WTC11 (cell line): ENCODE data around the gene WDFY4. TPM values are rescaled to one million over a fixed set of nuclear protein-coding genes. Genes with fewer than 3 reads are reported as not detected.

Source experiments
- ATAC-seq: fragments of 200-7000 bp; cut with Tn5 transposase; 2 replicates; pipeline ENCODE4 v1.10.0; 2021; ENCODE audit warnings: mild to moderate bottlenecking, moderate library complexity
- CTCF ChIA-PET: fragments of 300-600 bp; sonication (Branson Sonifier 250); formaldehyde crosslinking; loops from one replicate; lab custom pipeline; 2021; ENCODE audit warnings: antibody characterized with exemption; lab: Charles Lee
- POLR2A ChIA-PET: fragments of 350-600 bp; sonication (Branson Sonifier 250); formaldehyde crosslinking; loops from one replicate; lab custom pipeline; 2021; ENCODE audit warnings: antibody characterized with exemption; lab: Charles Lee
- DNase-seq: peaks from one replicate; pipeline ENCODE4 v3.0.0; 2021; ENCODE audit warnings: low spot score
- H3K27ac Mint-ChIP-seq: 2 replicates; pipeline ENCODE4 v1.8.0; 2021; ENCODE audit warnings: mixed read lengths
- H3K27me3 Mint-ChIP-seq: 2 replicates; pipeline ENCODE4 v1.8.0; 2021; ENCODE audit warnings: low read depth, mild to moderate bottlenecking, moderate library complexity, mixed read lengths
- H3K36me3 Mint-ChIP-seq: 2 replicates; pipeline ENCODE4 v1.8.0; 2021; ENCODE audit warnings: mixed read lengths
- H3K4me1 Mint-ChIP-seq: 2 replicates; pipeline ENCODE4 v1.8.0; 2022; ENCODE audit warnings: mixed read lengths
- H3K4me3 Mint-ChIP-seq: 2 replicates; pipeline ENCODE4 v1.8.0; 2021; ENCODE audit warnings: mild to moderate bottlenecking, moderate library complexity, mixed read lengths
- H3K9me3 Mint-ChIP-seq: 2 replicates; pipeline ENCODE4 v1.8.0; 2021; ENCODE audit warnings: mixed read lengths
- ATF2 ChIP-seq: sonication (generic); formaldehyde crosslinking; IDR thresholded peaks from 2 replicates; pipeline ENCODE4 v1.8.1; 2022; ENCODE audit warnings: low read depth, missing genetic modification reagents, borderline replicate concordance
- ATF6 ChIP-seq: sonication (generic); formaldehyde crosslinking; IDR thresholded peaks from 2 replicates; pipeline ENCODE4 v1.8.1; 2023; ENCODE audit warnings: mild to moderate bottlenecking, missing genetic modification reagents
- CREB1 ChIP-seq: sonication (generic); formaldehyde crosslinking; IDR thresholded peaks from 2 replicates; pipeline ENCODE4 v1.8.0; 2023; ENCODE audit warnings: mild to moderate bottlenecking, missing genetic modification reagents
- CTCF ChIP-seq: fragments of 200-600 bp; IDR thresholded peaks from 2 replicates; pipeline ENCODE4 v1.8.0; 2022; ENCODE audit warnings: antibody characterized with exemption
- ELF4 ChIP-seq: sonication (generic); formaldehyde crosslinking; IDR thresholded peaks from 2 replicates; pipeline ENCODE4 v1.8.1; 2022; ENCODE audit warnings: low read depth, mild to moderate bottlenecking, moderate library complexity, missing genetic modification reagents
- HMGXB4 ChIP-seq: sonication (generic); formaldehyde crosslinking; IDR thresholded peaks from 2 replicates; pipeline ENCODE4 v1.8.1; 2023; ENCODE audit warnings: mild to moderate bottlenecking, moderate library complexity, missing genetic modification reagents
- MAX ChIP-seq: sonication (generic); formaldehyde crosslinking; IDR thresholded peaks from 2 replicates; pipeline ENCODE4 v1.8.0; 2022; ENCODE audit warnings: mild to moderate bottlenecking, missing genetic modification reagents
- NFYB ChIP-seq: sonication (generic); formaldehyde crosslinking; conservative IDR thresholded peaks from 2 replicates; pipeline ENCODE4 v1.8.0; 2022; ENCODE audit warnings: low read depth, missing genetic modification reagents
- TP53 ChIP-seq: sonication (generic); formaldehyde crosslinking; IDR thresholded peaks from 2 replicates; pipeline ENCODE4 v1.8.1; 2023; ENCODE audit warnings: mild to moderate bottlenecking, missing genetic modification reagents
- USF1 ChIP-seq: sonication (generic); formaldehyde crosslinking; IDR thresholded peaks from 2 replicates; pipeline ENCODE4 v1.8.0; 2022; ENCODE audit warnings: mild to moderate bottlenecking, missing genetic modification reagents
- USF2 ChIP-seq: sonication (generic); formaldehyde crosslinking; IDR thresholded peaks from 2 replicates; pipeline ENCODE4 v1.8.1; 2023; ENCODE audit warnings: mild to moderate bottlenecking, missing genetic modification reagents, moderate library complexity
- ZNF232 ChIP-seq: sonication (generic); formaldehyde crosslinking; IDR thresholded peaks from 2 replicates; pipeline ENCODE4 v1.8.0; 2022; ENCODE audit warnings: mild to moderate bottlenecking, missing genetic modification reagents
- ZNF317 ChIP-seq: sonication (generic); formaldehyde crosslinking; IDR thresholded peaks from 2 replicates; pipeline ENCODE4 v1.8.1; 2023; ENCODE audit warnings: low read depth, mild to moderate bottlenecking, moderate library complexity, missing genetic modification reagents, borderline replicate concordance
- ZNF512 ChIP-seq: sonication (generic); formaldehyde crosslinking; IDR thresholded peaks from 2 replicates; pipeline ENCODE4 v1.8.1; 2022; ENCODE audit warnings: missing genetic modification reagents, borderline replicate concordance
- ZNF671 ChIP-seq: fragments of 250-450 bp; sonication (Bioruptor Pico); IDR thresholded peaks from 2 replicates; pipeline ENCODE4 v1.8.0; 2021; ENCODE audit warnings: mild to moderate bottlenecking
- ZSCAN18 ChIP-seq: fragments of 250-450 bp; sonication (Bioruptor Pico); IDR thresholded peaks from 2 replicates; pipeline ENCODE4 v2.1.2; 2022; ENCODE audit warnings: mild to moderate bottlenecking, moderate library complexity
- total RNA-seq: library from RNA; stranded (reverse); gene quantifications from 3 replicates; pipeline ENCODE4 v1.2.3, GENCODE V29; 2021

WDFY4 gene
- total RNA-seq, 1 experiment from 2014 or later = 0.13 TPM

- TF ChIP-seq HMGXB4 (no peak), ZSCAN18 (no peak), ATF6 (CRISPR knock-in tag) (no peak), CTCF (no peak), ZNF232 (no peak), ZNF671 (no peak)
- H3K4me1 Mint-ChIP-seq = no peaks in the 10 kb centered on the region
- ChIA-PET CTCF (interaction anchor here (1.2 kb wide), 1 partner anchor 506 kb away, joined by 3 read pairs; no protein-coding TSS in a partner anchor), POLR2A (interaction anchor here (0.6 kb wide), 1 partner anchor 9 kb away, joined by 3 read pairs; no protein-coding TSS in a partner anchor)
- no peak overlapping the region for H3K27ac Mint-ChIP-seq
- no peak overlapping the region for H3K4me3 Mint-ChIP-seq
- DNase-seq = no peak
- no peaks in the 10 kb centered on the region for H3K27me3 Mint-ChIP-seq
- no peaks in the 10 kb centered on the region for H3K36me3 Mint-ChIP-seq
- no peak for ATAC-seq
- no peaks in the 10 kb centered on the region for H3K9me3 Mint-ChIP-seq
Observed at GRCh38 chr10:48902096-48902495, 217.4 kb downstream of the WDFY4 start.

- DNase-seq = no peak
- POLR2A ChIA-PET = no interaction called here
- CTCF ChIA-PET = no interaction called here
- H3K4me1 Mint-ChIP-seq = peaks cover 3% of the 10 kb centered on the region; the same call in 1 of the 2 replicates
- TF ChIP-seq TP53 (CRISPR knock-in tag) (no peak), ATF2 (CRISPR knock-in tag) (no peak), USF1 (CRISPR knock-in tag) (no peak), MAX (CRISPR knock-in tag) (no peak), CREB1 (CRISPR knock-in tag) (no peak), ELF4 (CRISPR knock-in tag) (no peak), USF2 (no peak), ZNF512 (CRISPR knock-in tag) (no peak), ZNF317 (CRISPR knock-in tag) (no peak), NFYB (CRISPR knock-in tag) (no peak)
- H3K4me3 Mint-ChIP-seq = no peak overlapping the region
- H3K36me3 Mint-ChIP-seq = no peaks in the 10 kb centered on the region
- no peak overlapping the region for H3K27ac Mint-ChIP-seq
- H3K27me3 Mint-ChIP-seq = no peaks in the 10 kb centered on the region
- no peaks in the 10 kb centered on the region for H3K9me3 Mint-ChIP-seq
- ATAC-seq = no peak
Observed at GRCh38 chr10:48903151-48903550, 218.5 kb downstream of the WDFY4 start.
